KMS-11 (cell line): Measurements from ENCODE around the gene VASN.

ENCODE experiments used
- H2AFZ ChIP-seq: fragments of 200-600 bp; sonication (generic); 2 replicates; pipeline ENCODE4 v1.6.1; 2016; ENCODE audit warnings: antibody characterized with exemption, mixed run types, low read depth
- H3K27ac ChIP-seq: fragments of 200-600 bp; sonication (generic); 2 replicates; pipeline ENCODE4 v1.6.1; 2016; ENCODE audit warnings: mild to moderate bottlenecking, mixed run types
- H3K27me3 ChIP-seq: fragments of 200-600 bp; sonication (generic); 2 replicates; pipeline ENCODE4 v1.6.1; 2017; ENCODE audit warnings: mild to moderate bottlenecking, low read depth, mixed run types, moderate library complexity; ENCODE audit not compliant: insufficient read depth
- H3K36me3 ChIP-seq: fragments of 200-600 bp; sonication (generic); 2 replicates; pipeline ENCODE4 v1.6.1; 2017; ENCODE audit warnings: mild to moderate bottlenecking, mixed run types; ENCODE audit not compliant: insufficient read depth
- H3K4me1 ChIP-seq: fragments of 200-600 bp; sonication (generic); 2 replicates; pipeline ENCODE4 v1.6.1; 2016; ENCODE audit warnings: mild to moderate bottlenecking, low read depth, mixed run types; ENCODE audit not compliant: poor library complexity, severe bottlenecking
- H3K4me2 ChIP-seq: fragments of 200-600 bp; sonication (generic); 2 replicates; pipeline ENCODE4 v1.7.0; 2016; ENCODE audit warnings: mild to moderate bottlenecking, mixed run types
- H3K4me3 ChIP-seq: fragments of 200-600 bp; sonication (generic); IDR thresholded peaks from 2 replicates; pipeline ENCODE4 v1.6.1; 2017; ENCODE audit warnings: low read depth, low read length, mixed read lengths; ENCODE audit not compliant: insufficient read depth
- H3K79me2 ChIP-seq: fragments of 200-600 bp; sonication (generic); 2 replicates; pipeline ENCODE4 v1.6.1; 2016; ENCODE audit warnings: low read depth, mixed run types; ENCODE audit not compliant: insufficient read depth
- H3K9ac ChIP-seq: fragments of 200-600 bp; sonication (generic); 2 replicates; pipeline ENCODE4 v1.6.1; 2016; ENCODE audit warnings: mild to moderate bottlenecking, mixed run types
- H4K20me1 ChIP-seq: fragments of 200-600 bp; sonication (generic); 2 replicates; pipeline ENCODE4 v1.6.1; 2016; ENCODE audit warnings: mild to moderate bottlenecking, mixed run types; ENCODE audit not compliant: insufficient read depth
- TF ChIP-seq, protein P1 (sequence below): fragments of 200-600 bp; sonication (generic); conservative IDR thresholded peaks from 2 replicates; pipeline ENCODE4 v1.6.1; 2017; ENCODE audit warnings: low read depth, mild to moderate bottlenecking, antibody characterized with exemption, low read length, moderate library complexity, mixed read lengths

VASN gene

GRCh38 chr16:4431023-4431422 lies 59.4 kb downstream of the VASN start:
- H3K27me3 ChIP-seq = no peaks in the 10 kb centered on the region
- peaks cover 76% of the 10 kb centered on the region for H3K79me2 ChIP-seq
- H3K4me1 ChIP-seq = peaks cover 12% of the 10 kb centered on the region
- H3K27ac ChIP-seq = no peak overlapping the region
- H3K4me2 ChIP-seq = no peak overlapping the region
- no peak overlapping the region for H3K9ac ChIP-seq
- H3K4me3 ChIP-seq = no peak overlapping the region
- no peak overlapping the region for H2AFZ ChIP-seq
- TF ChIP-seq, protein P1, sequence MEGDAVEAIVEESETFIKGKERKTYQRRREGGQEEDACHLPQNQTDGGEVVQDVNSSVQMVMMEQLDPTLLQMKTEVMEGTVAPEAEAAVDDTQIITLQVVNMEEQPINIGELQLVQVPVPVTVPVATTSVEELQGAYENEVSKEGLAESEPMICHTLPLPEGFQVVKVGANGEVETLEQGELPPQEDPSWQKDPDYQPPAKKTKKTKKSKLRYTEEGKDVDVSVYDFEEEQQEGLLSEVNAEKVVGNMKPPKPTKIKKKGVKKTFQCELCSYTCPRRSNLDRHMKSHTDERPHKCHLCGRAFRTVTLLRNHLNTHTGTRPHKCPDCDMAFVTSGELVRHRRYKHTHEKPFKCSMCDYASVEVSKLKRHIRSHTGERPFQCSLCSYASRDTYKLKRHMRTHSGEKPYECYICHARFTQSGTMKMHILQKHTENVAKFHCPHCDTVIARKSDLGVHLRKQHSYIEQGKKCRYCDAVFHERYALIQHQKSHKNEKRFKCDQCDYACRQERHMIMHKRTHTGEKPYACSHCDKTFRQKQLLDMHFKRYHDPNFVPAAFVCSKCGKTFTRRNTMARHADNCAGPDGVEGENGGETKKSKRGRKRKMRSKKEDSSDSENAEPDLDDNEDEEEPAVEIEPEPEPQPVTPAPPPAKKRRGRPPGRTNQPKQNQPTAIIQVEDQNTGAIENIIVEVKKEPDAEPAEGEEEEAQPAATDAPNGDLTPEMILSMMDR = no peak
- peaks cover 4% of the 10 kb centered on the region; the same call in 1 of the 2 replicates for H3K36me3 ChIP-seq
- H4K20me1 ChIP-seq = no peaks in the 10 kb centered on the region
